Suppressor macrophage treated with lipopolysaccharide for 1 hour (primary cell): Measurements from ENCODE around the gene GID8.

Experiments used
- DNase-seq, 3 donors: peaks; one replicate each; pipeline ENCODE4 v3.0.0-alpha.2; 2020 to 2022

The GID8 gene

GRCh38 chr20:62938105-62938888, at the start of gene GID8:
Gene GID8, plus strand, starts transcription at chr20:62938147. Its CDS starts 3,356 bp downstream, at chr20:62941503.
- DNase-seq: peak; percentile 70 to 83 (median 71)

- no peak for DNase-seq
Measured at GRCh38 chr20:62888406-62888805, 49.5 kb upstream of the GID8 start.

- no peak for DNase-seq
Measured at GRCh38 chr20:62888910-62889309, 49.0 kb upstream of the GID8 start.

GRCh38 chr20:62889411-62889810, 48.5 kb upstream of the GID8 start:
- no peak for DNase-seq

- no peak for DNase-seq
Measured at GRCh38 chr20:62889871-62890270, 48.1 kb upstream of the GID8 start.

GRCh38 chr20:62890444-62890843, 47.5 kb upstream of the GID8 start:
- no peak for DNase-seq

- DNase-seq: no peak
Measured at GRCh38 chr20:62891111-62891510, 46.8 kb upstream of the GID8 start.

- no peak for DNase-seq
Measured at GRCh38 chr20:62892348-62893304, 45.3 kb upstream of the GID8 start.

GRCh38 chr20:62893700-62894099, 44.2 kb upstream of the GID8 start:
- no peak for DNase-seq

- DNase-seq: no peak
Measured at GRCh38 chr20:62894261-62894660, 43.7 kb upstream of the GID8 start.

- DNase-seq: no peak
Measured at GRCh38 chr20:62895539-62895938, 42.4 kb upstream of the GID8 start.

- DNase-seq: no peak
Measured at GRCh38 chr20:62896526-62896925, 41.4 kb upstream of the GID8 start.

- no peak for DNase-seq
Measured at GRCh38 chr20:62897666-62898065, 40.3 kb upstream of the GID8 start.

GRCh38 chr20:62898093-62898964, 39.6 kb upstream of the GID8 start:
- DNase-seq: no peak

GRCh38 chr20:62898970-62899632, 38.8 kb upstream of the GID8 start:
- DNase-seq: no peak

- no peak for DNase-seq
Measured at GRCh38 chr20:62899633-62900051, 38.3 kb upstream of the GID8 start.

GRCh38 chr20:62900052-62900691, 37.8 kb upstream of the GID8 start:
- peak; percentile 69 to 83 (median 73) for DNase-seq

GRCh38 chr20:62900692-62901584, 37.0 kb upstream of the GID8 start:
- no peak for DNase-seq

GRCh38 chr20:62901891-62902290, 36.1 kb upstream of the GID8 start:
- no peak for DNase-seq

GRCh38 chr20:62902926-62903615, 34.9 kb upstream of the GID8 start:
- DNase-seq: no peak
